ENCODE measurements around the gene EVI2A.
"Not testable (repeated sequence)": the region's sequence is repeated elsewhere in the genome, so short reads cannot be mapped to it uniquely, and the experiment has no call there.

EVI2A gene

GRCh38 chr17:31291820-31292219 lies 29.6 kb downstream of the EVI2A start:
- no peak for TF ChIP-seq CTCF (IDR thresholded peaks at IDR 0.05; ENCODE audit: extremely low read depth, missing control alignments)
- DNase-seq (ENCODE audit: low spot score), result no peak

- TF ChIP-seq CTCF (IDR thresholded peaks at IDR 0.05; ENCODE audit: extremely low read depth, missing control alignments), result no peak
- DNase-seq (ENCODE audit: low spot score), result no peak
These were observed 31.6 kb downstream of the EVI2A start for GRCh38 chr17:31289790-31290189.

- not testable (repeated sequence) for DNase-seq (ENCODE audit: low spot score)
These were observed 33.5 kb downstream of the EVI2A start for GRCh38 chr17:31287932-31288331.

- no peak for DNase-seq (ENCODE audit: low spot score)
These were observed 34.8 kb downstream of the EVI2A start for GRCh38 chr17:31286587-31286986.

GRCh38 chr17:31283841-31284240 lies 37.6 kb downstream of the EVI2A start:
- no peak for DNase-seq (ENCODE audit: low spot score)
- TF ChIP-seq CTCF (IDR thresholded peaks at IDR 0.05; ENCODE audit: extremely low read depth, missing control alignments), result no peak

More at GRCh38 chr17:31286587-31286986, 34.8 kb downstream of the EVI2A start:
- TF ChIP-seq CTCF (IDR thresholded peaks at IDR 0.05; ENCODE audit: extremely low read depth, missing control alignments), result no peak

- TF ChIP-seq CTCF (IDR thresholded peaks at IDR 0.05; ENCODE audit: extremely low read depth, missing control alignments), result no peak
- no peak for DNase-seq (ENCODE audit: low spot score)
These were observed 40.4 kb downstream of the EVI2A start for GRCh38 chr17:31281061-31281460.

GRCh38 chr17:31279401-31279800 lies 42.0 kb downstream of the EVI2A start:
- TF ChIP-seq CTCF (IDR thresholded peaks at IDR 0.05; ENCODE audit: extremely low read depth, missing control alignments), result no peak

GRCh38 chr17:31275116-31275515 lies 46.3 kb downstream of the EVI2A start:
- no peak for TF ChIP-seq CTCF (IDR thresholded peaks at IDR 0.05; ENCODE audit: extremely low read depth, missing control alignments)
- DNase-seq (ENCODE audit: low spot score), result no peak

More at GRCh38 chr17:31279401-31279800, 42.0 kb downstream of the EVI2A start:
- no peak for DNase-seq (ENCODE audit: low spot score)
